Loucy (cell line): ENCODE measurements around the gene NLGN2.

ENCODE experiments used
- EZH2phosphoT487 ChIP-seq: fragments of 200-600 bp; IDR thresholded peaks from 2 replicates; pipeline ENCODE4 v1.6.1; 2018; ENCODE audit warnings: antibody characterized with exemption, mild to moderate bottlenecking, moderate library complexity, borderline replicate concordance
- TF ChIP-seq, protein P1 (sequence below): fragments of 200-600 bp; sonication (generic); conservative IDR thresholded peaks from 2 replicates; pipeline ENCODE4 v1.5.1; 2014; ENCODE audit warnings: mild to moderate bottlenecking, antibody characterized with exemption, low read length

DNA sequence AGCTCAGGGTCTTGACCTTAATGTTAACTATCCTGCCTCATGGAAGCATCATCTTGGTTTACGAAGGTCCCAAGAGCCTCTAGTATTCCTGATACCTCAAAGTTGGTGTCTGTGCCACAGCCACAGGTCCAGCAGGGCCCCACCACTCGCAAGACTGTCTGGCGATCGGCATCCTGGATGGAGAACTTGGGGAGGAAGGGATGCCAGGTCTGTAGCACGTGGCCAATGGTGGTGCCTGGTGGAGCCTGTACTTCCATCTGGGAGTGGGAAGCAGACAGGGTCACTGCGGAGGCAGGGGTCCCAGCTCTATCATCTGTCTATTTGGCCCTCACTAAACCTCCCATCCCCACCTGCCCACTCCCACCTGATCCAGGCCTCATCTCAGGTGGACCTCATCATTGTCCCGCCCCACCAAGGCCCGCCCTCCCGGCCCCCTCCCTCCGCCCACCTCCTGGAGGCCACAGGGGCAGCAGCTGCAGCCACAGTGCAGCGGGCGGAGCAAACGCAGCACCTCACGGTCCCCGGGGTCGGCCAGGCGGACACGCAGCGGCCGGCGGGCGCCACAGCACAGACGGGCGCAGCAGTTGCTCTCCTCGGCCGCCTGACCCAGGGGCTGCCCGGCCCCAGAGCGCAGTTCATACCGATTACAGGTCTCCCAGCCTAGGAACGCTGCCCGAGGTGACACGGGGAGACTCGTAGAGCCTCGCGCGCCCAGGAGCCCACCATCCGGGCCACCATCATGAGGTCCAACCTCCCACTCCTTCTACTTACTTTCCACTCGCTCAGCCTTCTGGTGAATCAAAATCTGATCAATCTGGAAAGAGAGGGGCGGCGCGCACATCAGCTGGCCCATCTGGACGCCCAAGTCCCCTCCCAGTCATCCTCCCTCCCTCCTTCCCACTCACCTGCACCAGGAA is 14.7 kb upstream of the NLGN2 start:
- TF ChIP-seq, protein P1, sequence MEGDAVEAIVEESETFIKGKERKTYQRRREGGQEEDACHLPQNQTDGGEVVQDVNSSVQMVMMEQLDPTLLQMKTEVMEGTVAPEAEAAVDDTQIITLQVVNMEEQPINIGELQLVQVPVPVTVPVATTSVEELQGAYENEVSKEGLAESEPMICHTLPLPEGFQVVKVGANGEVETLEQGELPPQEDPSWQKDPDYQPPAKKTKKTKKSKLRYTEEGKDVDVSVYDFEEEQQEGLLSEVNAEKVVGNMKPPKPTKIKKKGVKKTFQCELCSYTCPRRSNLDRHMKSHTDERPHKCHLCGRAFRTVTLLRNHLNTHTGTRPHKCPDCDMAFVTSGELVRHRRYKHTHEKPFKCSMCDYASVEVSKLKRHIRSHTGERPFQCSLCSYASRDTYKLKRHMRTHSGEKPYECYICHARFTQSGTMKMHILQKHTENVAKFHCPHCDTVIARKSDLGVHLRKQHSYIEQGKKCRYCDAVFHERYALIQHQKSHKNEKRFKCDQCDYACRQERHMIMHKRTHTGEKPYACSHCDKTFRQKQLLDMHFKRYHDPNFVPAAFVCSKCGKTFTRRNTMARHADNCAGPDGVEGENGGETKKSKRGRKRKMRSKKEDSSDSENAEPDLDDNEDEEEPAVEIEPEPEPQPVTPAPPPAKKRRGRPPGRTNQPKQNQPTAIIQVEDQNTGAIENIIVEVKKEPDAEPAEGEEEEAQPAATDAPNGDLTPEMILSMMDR = no peak
- TF ChIP-seq EZH2phosphoT487 = no peak
